NCI-H510A treated with DMSO at 0.1 percent for 48 hours (cell line): ENCODE measurements around the gene TMEM176A.
A peak's percentile ranks its signal among the peaks of the same experiment; 100 is the strongest.
"Not testable (repeated sequence)": the region's sequence is repeated elsewhere in the genome, so short reads cannot be mapped to it uniquely, and the experiment has no call there.

ENCODE experiments used
- DNase-seq: peaks from one replicate; lab custom pipeline; 2025; lab: John Stamatoyannopoulos, UW

Gene TMEM176A, protein sequence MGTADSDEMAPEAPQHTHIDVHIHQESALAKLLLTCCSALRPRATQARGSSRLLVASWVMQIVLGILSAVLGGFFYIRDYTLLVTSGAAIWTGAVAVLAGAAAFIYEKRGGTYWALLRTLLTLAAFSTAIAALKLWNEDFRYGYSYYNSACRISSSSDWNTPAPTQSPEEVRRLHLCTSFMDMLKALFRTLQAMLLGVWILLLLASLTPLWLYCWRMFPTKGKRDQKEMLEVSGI

DNA sequence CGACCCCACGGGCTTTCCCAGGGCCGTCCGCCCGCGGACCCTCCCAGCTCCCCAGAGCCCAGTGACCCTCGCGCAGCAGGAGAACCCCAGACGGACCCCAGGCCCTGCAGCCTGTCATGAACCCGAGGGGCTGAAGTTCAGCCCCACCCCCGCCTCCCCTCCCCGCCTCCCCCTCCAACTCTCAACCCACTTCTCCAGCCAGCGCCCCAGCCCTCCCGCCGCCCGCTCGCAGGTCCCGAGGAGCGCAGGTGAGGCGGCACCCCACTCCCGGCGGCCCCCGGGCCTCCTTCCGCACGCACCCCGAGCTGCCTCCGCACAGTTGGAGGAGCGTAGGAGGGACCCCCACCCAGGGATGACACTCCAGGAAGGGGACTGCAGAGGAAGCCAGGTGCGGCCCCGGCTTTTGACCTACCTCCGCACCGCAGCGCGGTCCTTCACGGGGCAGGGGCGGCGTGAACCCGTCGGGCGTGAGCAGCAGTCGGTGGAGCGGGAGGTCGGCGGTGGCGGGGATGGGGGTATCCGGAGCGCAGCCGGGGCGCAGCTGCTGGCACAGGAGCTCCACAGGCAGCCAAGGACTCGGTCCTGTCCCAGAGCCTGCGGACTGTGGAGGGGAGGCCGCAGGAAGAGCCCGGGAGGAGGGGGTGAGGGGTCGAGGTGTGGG is at the start of gene TMEM176A:
Gene TMEM176A (plus strand): TSS at position 189 of the 661 bp plus-strand sequence. CDS start 782 bp downstream, outside the sequence.
- no peak for DNase-seq

GRCh38 chr7:150751702-150752101 is 48.9 kb upstream of the TMEM176A start:
- no peak for DNase-seq

DNA sequence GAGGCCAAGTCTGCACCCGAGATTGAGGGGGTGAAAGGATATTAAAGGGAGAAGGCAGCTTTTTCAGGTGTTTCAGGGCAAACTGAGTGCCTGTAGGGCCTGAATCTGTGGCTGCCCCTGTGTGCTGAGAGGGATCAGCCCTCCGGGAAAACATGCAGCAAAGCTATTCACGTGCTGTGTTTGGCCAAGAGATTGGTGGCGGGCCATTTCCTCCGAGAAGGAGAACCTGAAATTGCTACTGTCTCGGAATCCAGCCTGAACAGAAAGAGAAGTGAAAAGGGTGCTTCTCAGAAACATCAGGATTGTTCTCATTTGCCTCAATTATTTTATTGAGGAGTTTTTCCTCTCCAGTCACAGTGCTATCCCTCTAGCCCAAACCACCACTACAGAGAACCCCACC is 47.3 kb upstream of the TMEM176A start:
- DNase-seq, result no peak

GRCh38 chr7:150753826-150754603 is 46.6 kb upstream of the TMEM176A start:
- DNase-seq, result no peak

DNA sequence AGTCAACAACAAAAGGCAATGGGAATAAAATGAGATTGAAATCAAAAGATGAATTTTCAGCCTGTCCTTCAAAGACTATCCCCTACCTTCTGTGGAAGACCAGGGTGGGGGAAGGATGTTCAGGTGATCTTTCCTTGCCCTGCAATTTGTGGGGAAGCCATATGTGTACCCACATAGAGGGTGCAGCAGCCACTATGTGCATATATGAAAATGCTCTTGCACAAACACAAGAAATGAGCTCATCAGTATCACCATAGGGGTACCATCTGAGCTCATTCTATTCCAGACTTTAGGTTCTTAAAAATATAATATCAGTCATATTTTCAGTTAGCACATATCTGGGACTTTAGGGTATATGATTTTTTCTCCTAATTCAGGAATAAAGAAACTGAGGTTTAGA is 45.6 kb upstream of the TMEM176A start:
- no peak for DNase-seq

GRCh38 chr7:150755473-150756099 is 45.0 kb upstream of the TMEM176A start:
- DNase-seq, result no peak

GRCh38 chr7:150756166-150756565 is 44.4 kb upstream of the TMEM176A start:
- no peak for DNase-seq

DNA sequence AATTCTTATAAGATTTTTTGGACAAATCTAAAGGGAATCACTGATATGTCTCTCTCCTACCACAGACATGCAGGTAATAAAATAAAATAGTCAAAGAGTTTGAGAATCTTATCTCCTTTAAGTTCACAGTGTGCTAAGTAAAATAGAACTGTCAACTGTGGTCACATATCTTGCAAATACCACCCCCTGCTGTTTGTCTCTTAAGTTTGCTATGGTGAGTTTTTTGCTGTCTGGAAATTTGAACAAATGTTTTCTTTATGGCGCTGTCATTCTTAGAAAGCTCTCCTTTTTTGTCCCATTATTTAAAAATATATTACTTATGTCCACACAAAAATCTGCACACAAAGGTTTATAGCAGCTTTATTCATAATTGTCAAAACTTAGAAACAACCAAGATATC is 43.7 kb upstream of the TMEM176A start:
- peak; percentile 7 for DNase-seq

DNA sequence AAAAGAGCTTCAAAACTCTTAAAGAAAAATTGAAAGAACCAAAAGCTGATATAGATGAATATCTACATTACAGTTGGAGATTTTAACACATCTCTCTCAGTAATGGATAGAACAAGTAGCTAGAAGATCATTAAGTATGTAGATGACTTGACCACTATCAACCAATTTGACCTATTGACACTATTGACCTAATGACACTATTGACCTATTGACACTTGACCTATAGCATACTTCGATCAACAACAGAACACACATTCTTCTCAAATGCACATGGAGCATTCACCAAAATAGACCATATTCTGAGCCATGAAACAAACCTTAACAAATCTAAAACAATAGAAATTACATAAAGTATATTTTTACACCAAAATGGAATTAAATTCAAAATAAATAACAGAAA is 41.1 kb upstream of the TMEM176A start:
- DNase-seq, result no peak

DNA sequence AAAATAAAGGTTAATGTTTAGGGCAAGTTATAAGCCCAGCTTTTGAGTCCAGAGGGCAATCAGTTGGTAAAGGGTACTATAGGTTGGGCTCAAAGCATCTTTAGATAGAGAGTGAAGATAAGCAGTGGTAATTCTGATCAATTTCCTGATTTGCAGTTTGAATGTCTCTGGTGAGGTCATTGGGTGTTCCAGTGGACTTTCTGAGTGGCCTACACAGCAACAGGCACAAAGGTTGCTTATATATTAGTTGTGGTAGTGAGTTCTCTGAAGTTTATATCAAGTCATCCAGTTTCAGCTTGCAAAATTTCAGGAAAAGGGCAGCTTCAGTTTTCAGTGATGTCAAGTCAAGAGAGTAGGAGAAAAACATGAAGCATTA is 34.2 kb upstream of the TMEM176A start:
- DNase-seq, result no peak

- DNase-seq, result no peak
Observed at GRCh38 chr7:150769768-150770167, 30.8 kb upstream of the TMEM176A start.

DNA sequence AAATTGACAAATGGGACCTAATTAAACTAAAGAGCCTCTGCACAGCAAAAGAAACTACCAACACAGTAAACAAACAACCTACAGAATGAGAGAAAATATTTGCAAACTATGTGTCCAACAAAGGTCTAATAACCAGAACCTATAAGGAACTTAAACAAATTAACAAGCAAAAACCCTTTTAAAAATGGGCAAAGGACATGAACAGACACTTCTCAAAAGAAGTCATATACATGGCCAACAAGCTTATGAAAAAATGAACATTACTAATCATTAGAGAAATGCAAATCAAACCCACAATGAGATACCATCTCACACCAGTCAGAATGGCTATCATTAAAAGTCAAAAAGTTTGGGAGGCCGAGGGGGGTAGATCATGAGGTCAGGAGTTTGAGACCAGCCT is 26.4 kb upstream of the TMEM176A start:
- DNase-seq, result not testable (repeated sequence)

GRCh38 chr7:150778014-150778737 is 22.4 kb upstream of the TMEM176A start:
- DNase-seq, result no peak

DNA sequence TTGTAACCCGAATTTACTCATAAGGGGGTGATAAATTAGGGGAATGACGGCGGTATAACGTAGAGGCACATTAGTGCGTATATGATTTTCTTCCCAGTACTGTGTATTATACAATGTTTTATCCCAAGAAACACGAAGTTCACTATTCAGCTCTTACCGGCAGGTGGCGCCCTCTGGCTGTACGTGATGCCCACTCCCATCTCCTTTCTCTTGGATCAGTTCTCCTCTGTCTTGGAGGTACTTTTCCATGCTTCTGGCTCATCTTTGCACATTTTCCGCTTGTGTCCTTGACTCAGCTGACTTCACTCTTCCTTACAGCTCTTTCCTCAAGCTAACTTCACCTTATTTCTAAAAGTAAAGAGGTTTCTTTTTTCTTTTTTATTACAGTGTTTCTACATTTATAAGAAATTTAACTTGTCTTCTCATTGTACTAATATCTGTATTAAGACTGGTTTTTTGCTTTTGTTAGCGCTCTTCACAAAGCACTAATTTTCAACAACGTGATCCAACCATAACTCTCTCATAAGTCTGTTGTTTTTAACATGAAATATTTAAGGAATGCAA is 21.7 kb upstream of the TMEM176A start:
- peak; percentile 62 for DNase-seq

- no peak for DNase-seq
Observed at GRCh38 chr7:150780292-150780691, 20.3 kb upstream of the TMEM176A start.

DNA sequence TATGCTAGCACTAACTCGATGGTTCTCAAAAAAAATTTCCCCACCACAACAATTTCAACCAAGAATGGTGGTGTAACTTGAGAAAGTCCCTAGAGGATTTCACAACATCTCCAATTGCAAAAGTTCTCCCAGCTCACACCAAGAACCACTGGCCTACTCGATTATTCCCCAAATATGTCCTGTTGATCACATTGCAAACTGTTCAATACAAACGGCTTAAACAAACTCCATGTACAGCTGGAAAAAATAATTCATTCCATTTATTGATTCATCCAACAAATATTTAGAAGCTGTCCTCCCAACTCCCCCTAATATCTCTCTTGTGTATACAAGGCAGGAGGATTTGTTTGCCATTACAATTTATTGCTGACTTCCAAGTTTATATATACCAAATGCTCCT is 19.5 kb upstream of the TMEM176A start:
- DNase-seq, result no peak

DNA sequence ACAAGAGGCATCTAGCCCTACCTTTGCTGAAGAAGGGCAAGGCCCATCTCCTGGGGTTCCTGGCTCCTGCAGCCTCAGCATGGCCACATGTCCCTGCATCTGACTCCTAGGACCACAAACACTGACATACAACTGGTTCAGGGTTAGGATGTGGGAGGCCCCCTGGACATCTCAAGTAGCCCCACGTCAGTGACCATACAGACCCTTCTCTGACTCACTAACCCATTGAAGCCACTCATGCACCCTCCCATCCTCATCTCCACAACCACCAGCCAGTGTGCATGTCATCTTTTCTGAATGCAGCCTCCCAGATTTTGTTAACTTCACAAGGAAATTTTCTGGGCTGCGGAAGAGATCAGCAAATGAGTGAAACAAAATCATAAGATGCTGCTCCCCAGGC is 18.6 kb upstream of the TMEM176A start:
- no peak for DNase-seq

GRCh38 chr7:150784120-150784736 is 16.3 kb upstream of the TMEM176A start:
- no peak for DNase-seq

DNA sequence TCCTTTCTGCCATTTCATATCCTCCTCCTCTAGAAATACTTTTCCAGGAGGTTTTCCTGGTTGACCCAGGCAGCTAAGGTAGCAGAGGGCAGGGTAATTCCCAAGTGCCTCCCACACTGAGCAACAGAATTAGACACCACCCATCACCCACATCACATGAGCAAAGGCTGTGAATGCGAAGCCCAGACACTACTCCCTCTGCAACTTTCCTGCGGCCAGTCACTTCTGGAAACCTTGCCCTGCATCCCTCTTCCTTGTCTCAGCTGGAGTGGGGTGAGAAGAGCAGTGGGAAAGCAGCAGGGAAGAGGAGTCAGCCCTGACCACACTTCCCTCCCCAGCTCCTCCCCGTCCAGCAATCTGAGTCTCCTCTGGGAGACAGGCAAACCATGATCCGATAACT is 15.6 kb upstream of the TMEM176A start:
- no peak for DNase-seq

DNA sequence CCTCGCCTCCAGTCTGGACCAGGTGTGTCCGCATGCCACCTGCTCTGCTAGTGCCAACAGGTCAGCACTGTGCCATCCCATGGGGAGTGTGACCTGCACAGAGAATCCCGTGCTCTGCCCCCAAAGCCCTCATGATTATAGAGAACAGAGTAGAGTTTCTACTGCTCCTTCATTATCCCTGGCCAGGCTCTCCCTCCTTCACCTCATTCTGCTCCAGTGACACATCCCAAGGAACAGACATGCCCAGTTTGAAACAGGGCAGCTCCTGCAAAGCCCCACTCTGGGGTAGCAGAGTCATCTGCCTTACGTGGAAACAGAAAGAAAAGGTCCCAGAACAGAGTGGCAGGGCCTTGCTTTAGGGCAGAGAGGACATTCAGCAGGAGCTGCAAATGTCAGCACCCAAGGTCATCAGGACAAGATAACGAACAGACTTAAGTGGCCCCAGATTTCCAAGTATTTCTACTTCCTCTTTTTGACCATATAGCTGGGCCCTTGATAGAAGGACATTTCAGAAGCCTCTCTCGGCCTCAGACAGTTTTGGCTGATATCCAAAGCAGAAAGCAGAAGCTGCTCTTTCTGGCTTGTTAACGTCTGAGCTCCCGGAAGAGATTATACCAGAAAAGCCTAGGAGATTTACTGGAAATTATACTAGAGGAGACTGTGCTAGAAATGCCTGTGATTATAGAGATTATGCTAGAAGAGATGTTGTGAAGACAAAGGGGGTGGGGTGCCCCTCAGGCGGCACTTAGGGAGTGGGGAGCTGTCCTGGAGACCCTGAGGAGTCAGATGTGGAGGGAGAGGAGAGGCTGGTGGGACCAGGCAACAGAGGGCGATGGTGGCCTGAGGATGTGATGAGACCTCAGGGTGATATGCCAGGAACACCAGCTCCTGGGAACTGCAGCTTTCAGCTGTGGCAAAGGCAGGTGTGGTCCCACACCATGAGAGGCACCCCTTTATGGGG is 13.0 kb upstream of the TMEM176A start:
- peak; percentile 2 for DNase-seq
